Measurements from ENCODE around the gene TBC1D8B.
A peak's percentile ranks its signal among the peaks of the same experiment; 100 is the strongest.
"Not testable (repeated sequence)": the region's sequence is repeated elsewhere in the genome, so short reads cannot be mapped to it uniquely, and the experiment has no call there.

The TBC1D8B gene

DNA sequence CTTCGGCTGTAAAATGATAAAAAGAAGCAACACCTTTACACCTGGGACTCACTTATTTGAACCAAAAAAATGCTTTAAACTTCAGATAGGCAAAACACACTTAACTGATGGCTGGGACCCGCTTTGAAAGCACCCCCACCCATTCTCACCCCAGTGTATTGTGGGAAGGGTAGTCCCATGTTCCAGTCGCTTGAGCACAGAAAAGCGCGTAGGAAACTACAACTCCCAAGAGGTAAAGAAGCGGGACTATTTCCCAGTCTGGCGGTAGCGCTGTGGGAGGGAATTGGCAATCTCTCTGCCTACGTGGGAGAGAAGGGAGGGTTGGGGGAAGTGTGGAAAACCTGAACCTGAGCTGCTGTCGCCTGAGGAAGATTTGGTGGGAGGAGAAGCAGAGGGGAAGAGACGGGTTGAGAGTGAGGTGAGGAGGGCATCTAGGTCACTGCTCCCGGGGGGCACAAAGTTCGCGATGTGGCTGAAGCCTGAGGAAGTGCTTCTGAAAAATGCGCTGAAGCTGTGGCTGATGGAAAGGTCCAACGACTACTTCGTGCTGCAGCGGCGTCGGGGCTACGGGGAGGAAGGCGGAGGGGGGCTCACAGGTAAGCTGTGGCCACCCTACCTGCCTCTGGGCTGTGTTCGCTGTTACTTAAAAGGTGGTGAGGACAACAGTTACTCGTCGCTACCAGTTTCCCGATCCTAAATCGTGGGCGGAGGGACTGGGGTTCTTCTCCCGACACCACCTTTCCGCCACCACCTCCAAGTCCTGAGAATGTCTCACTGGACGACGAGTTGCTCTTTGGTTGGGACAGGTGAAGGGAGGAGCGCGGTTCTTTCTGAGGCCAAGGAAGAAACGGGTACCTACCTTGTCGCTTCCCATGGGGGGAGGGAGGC lies at the start of gene TBC1D8B:
Gene TBC1D8B (plus strand): TSS at position 286 of the 888 bp plus-strand sequence. CDS start 181 bp downstream, at position 467.
- no peak for DNase-seq (ENCODE audit: low read depth in 2 of 2)

DNA sequence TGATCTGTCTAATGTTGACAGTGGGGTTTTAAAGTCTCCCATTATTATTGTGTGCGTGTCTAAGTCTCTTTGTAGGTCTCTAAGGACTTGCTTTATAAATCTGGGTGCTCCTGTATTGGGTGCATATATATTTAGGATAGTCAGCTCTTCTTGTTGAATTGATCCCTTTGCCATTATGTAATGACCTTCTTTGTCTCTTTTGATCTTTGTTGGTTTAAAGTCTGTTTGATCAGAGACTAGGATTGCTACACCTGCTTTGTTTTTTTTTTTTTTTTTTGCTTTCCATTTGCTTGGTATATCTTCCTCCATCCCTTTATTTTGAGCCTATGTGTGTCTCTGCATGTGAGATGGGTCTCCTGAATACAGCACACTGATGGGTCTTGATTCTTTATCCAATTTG lies 33.2 kb upstream of the TBC1D8B start:
- not testable (repeated sequence) for DNase-seq (ENCODE audit: low read depth in 2 of 2)

DNA sequence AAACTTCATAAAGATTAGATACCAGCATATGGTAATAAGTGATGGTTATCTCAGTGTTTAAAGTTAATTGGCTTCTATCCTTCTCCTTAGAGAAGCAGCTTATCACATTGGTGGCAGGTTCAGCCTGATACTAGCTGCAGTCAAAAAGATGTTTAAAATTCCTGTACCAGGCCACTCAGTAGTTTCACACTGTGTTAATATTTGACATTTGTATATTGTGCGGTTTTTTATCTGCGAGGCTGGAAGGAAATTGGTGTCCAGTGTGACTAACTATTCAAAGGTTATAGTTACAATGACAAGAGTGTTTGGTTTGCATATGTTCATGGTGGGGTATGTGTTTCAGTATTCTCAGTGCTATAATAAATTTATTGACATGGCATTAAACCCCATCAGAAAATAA lies 27.5 kb upstream of the TBC1D8B start:
- no peak for DNase-seq (ENCODE audit: low read depth in 2 of 2)

DNA sequence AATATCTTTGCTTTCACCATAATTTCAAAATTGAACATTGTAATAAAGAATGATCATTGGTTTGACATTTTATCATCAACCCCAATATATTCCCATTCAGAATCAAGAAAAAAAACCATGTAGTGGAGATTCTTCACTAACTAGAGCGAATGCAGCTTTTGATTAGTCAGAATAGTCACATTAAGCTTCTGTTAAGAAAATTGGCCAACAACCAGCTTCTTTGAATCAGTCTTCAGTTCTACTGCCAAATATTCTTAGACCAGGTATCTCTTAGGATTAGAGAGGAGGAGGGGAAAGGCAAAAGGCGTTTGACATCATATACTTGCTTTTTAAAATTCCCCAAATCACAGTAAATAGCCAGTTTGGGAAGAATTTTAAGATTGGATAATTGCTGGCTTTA lies 22.2 kb upstream of the TBC1D8B start:
- DNase-seq (ENCODE audit: low read depth in 2 of 2) = no peak

DNA sequence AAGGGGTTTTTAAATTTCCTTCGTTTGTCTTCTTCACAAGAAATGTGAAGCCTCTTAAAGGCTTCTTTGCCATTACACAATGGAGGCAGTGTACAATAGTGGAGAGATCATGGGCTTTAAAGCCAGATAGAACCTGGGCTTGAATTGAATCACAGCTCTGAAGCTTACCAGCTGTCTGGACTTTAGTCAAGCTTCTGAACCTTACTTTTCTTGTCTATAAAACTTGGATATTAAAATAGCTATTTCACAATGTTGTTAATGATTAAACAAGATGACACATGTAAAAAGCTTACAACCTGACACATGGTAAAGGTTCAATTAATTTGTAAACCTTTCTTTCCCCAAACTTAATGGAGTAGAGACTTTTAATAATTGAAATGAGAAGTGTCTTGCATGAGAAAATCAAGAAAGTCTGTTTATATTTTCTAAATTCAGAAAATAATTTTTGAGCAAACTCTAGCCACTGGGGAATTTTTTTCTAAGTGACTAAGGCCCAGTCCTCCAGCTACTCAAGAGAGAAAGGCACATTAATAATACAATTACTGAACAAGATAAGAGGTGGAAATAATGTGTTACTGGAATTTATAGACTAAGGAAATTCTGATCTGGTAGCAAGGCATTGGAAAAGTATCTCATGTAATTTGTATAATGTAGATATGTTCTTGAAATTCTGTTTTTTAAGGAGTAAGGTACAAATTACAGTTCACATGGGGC lies 21.7 kb upstream of the TBC1D8B start:
- DNase-seq (ENCODE audit: low read depth in 2 of 2) = no peak

DNA sequence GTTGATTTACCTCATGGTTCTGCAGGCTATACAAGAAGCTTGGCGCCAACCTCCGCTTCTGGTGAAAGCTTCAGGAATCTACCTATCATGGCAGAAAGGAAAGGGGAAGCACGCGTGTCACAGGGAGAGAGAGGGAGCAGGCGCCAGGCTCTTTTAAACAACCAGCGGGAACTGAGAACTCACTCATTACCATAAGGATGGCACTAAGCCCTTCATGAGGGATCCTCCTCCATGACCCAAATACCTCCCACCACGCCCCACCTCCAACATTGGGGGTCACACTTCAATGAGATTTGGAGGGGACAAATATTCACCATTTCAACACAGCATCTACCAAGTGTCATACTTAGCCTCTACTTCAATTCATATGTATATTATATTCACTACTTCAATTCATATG lies 18.8 kb upstream of the TBC1D8B start:
- DNase-seq (ENCODE audit: low read depth in 2 of 2) = no peak

DNA sequence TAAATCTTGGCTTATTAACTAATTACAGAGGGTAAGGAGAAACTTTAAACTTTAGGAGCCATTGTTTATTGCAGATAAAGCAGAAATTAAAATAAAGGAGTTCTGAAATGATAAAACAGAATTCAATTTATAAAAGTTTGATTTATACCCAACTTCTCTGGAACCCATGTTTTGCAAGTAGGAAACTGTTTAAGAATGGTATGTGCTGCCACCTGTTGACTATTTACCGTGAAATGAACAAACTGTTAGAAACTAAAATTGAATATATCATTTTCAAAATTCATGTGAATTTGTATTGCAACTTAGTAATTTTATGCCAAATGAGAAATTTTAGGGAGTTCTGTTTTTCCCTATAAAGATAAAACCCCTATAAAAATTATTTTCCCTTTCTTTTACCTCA lies 11.0 kb upstream of the TBC1D8B start:
- no peak for DNase-seq (ENCODE audit: low read depth in 2 of 2)

DNA sequence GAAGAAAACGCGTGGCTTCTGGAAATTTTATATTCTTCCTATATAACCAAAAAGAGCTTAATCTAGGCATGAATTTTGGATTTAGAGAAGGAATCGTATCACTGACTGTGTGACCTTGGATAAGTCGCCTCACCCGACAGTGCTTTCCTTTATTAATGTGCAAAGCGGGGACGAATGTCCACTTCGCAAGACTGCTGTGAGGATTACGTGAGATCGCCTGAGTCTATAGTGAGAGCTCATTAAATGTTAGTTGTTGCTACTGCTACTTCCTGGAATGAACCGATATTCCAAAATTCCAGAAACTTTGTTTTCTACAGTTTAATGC lies 448 bp upstream of the TBC1D8B start:
- DNase-seq (ENCODE audit: low read depth in 2 of 2) = no peak

DNA sequence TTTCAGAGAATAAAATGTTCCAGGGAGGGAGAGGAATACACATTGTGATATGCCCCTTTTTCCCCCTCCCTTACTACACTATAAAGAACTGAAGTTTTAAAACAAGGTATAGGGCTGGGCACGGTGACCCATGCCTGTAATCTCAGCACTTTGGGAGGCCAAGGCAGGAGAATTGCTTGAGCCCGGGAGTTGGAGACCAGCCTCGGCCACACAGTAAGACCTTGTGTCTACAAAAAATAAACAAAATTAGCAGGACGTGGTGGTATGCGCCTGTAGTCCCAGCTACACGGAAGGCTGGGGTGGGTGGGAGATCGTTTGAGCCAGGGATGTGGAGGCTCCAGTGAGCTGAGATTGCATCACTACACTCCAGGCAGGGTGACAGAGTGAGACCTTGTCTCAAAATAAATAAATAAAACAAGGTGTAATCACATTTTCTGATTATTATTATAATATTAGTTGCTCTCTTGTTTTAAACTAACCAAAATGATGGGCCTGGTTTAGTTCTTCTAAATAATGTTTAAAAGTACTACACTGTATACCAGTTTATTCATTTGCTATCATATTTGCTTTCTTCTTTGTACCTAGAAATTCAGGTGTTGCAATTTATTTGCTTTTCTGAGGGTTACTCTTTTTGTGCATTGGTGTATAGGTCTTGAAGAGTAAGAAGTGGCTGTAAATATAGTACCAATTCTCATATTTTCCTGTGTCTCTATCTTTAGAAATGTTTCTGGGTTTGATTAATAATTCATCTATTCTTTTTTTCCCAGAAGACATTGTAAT lies 8.8 kb downstream of the TBC1D8B start:
- no peak for DNase-seq (ENCODE audit: low read depth in 2 of 2)

DNA sequence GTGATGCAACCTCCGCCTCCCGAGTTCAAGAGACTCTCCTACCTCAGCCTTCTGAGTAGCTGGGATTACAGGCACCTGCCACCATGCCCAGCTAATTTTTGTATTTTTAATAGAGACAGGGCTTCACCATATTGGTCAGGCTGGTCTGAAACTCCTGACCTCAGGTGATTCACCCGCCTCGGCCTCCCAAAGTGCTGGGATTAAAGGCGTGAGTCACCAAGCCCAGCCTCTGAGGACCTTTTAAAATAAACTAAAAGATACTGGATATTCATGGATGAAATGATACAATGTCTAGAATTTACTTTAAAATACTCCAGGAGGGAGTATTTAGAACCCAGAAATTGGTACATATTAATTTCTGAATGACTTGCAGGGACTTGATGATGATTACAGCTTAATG lies 10.5 kb downstream of the TBC1D8B start:
- DNase-seq (ENCODE audit: low read depth in 2 of 2) = not testable (repeated sequence)

DNA sequence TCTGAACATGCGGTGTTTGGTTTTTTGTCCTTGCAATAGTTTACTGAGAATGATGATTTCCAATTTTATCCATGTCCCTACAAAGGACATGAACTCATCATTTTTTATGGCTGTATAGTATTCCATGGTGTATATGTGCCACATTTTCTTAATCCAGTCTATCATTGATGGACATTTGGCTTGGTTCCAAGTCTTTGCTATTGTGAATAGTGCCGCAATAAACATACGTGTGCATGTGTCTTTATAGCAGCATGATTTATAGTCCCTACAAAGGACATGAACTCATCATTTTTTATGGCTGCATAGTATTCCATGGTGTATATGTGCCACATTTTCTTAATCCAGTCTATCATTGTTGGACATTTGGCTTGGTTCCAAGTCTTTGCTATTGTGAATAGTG lies 11.6 kb downstream of the TBC1D8B start:
- DNase-seq (ENCODE audit: low read depth in 2 of 2) = not testable (repeated sequence)

DNA sequence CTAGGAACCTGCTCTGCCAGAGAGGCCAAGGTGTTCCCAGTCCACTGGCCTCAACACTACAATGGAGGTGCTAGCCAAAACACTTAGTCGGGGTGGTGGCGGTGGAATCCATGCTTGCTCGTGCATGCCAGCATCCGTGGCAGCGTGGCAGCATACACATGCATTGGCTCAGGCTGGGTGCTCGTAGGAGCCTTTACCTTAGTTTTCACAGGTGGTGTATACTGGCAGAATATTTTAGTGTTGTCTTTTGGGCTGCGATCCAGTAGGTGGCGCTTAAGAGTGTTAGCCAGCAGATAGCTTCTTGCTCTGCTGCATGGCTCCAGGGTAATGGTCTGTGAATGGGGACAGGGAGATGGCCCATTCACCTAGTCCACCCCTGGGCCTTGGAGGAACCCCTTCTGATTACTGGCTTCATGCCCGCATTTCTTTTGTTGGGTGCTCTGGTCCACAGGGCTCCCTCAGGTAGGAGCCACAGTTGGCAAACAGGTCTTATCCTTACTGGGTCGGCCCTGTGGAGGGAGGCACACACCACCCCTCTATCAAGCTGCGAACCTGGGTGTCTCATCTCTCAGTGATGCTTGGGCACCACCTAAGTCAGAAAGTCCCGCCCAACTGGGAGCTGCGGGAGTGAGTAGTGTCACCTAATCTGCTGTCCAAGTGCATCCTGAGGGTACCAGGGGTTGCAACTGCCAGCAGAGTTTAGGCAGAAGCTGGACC lies 60.7 kb downstream of the TBC1D8B start:
- peak in 1 of 2 donors; percentile 5 for DNase-seq (ENCODE audit: low read depth in 2 of 2)

DNA sequence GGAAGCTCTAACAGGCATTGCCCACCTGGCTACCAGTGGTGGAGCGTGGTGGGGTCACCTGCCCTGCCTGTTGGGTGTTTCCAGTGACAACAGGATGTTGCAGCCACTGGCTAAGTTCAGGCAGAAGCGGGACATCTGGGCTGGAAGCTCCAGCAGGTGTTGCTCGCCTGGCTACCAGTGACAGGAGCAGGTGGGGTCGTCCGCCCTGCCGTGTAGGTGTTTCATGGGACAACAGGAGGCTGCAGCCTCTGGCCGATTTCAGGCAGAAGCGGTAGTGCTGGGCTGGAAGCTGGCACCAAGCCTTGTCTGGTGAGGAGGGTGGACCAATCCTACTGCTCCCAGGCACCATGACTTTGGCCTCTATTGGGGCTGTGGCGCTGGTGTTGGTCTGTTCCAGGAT lies 61.2 kb downstream of the TBC1D8B start:
- DNase-seq (ENCODE audit: low read depth in 2 of 2) = no peak

DNA sequence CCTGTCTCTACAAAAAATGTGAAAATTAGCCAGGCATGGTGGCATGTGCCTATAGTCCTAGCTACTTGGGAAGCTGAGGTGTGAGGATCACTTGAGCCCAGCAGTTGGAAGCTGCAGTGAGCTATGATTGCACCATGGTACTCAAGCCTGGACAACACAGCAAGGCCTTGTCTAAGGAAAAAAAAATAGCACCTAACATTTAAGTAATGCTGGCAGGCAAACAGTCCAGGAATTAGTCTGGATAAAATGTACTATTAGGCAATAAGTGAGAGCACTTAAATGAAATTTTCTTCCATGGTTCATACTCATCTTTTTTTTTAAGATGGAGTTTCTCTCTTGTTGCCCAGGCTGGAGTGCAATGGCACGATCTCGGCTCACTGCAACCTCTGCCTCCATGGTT lies 70.3 kb downstream of the TBC1D8B start:
- not testable (repeated sequence) for DNase-seq (ENCODE audit: low read depth in 2 of 2)

DNA sequence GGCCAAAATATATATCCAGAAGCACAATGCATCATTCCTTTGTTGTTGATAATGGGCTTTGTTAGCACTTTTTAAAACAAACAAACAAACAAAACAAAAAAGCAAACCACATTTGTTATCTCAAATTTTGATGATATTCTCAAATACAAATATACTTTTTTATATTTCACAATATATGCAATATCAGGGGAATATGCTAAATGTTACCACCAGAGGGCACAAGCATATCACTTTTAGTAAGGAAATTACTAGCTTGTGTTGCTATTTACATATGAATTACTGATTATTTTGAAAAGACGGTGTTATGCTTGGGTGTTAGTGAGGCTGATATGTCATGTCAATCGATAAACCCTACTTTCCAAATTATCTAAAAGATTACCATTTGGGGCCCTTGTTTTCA lies 71.6 kb downstream of the TBC1D8B start:
- DNase-seq (ENCODE audit: low read depth in 2 of 2) = no peak

DNA sequence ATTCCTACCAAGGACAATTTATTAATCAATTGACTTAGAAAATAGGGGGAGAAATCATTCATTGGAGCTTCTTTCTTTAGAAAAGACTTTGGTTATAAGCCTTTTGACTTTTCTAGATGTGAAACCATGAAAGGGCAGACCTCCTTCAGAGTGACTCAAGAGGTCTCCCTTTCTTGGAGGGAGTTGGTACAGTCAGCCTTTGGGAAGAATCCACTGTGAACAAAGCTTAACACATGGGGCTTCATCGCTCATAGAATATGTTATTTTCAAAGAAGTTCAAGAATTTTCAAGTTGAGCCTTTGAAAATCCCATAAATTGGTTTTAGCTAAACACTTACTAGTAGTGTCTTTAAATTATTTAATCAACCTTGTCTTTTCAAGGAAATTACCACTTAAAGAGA lies 72.7 kb downstream of the TBC1D8B start:
- DNase-seq (ENCODE audit: low read depth in 2 of 2) = no peak

DNA sequence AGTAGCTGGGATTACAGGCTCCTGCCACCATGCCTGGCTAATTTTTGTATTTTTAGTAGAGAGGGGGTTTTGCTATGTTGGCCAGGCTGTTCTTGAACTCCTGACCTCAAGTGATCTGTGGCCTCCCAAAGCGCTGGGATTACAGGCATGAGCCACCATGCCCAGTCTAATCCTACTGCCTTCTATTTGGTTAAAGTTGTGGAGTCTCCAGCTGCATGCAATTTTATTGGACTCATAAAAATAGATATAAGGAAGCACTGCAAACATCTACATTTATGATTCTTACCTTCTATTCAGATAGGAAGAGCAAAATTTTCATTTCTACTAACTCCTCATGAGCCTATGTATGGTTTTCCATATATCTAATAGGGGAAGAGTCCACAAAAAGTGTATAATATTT lies 87.0 kb downstream of the TBC1D8B start:
- DNase-seq (ENCODE audit: low read depth in 2 of 2) = no peak

DNA sequence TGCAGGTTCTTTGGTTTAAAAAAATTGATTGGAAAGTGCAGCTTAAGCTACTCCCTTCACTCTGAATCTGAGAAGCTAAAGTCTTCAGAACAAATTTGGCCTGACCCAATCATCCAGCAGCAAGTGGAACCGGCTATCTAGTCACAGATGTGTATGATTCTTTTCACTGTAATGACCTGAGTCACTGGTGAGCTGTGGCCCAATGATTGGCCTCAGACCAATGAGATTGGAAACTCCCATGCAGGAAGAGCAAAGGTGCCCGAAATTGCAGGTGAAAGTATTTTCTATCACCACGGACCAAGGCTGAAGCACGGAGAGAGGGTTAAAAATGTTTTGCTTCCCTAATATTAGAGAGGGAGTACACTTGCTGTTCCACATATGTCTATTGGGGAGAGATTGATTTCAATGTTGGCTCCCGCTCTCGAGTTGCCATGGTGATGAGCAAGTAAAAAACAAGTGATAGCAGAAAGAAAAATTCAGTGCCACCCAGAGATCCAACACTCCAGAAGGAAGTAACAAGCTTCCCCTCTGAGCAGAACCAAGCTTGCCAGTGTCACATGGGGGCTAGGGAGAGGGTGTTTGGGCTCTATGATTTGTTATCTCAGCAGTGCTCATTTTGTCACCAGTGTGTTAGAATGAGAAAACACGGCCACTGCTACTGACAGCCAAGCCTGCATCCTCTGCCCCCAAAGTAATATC lies 89.4 kb downstream of the TBC1D8B start:
- no peak for DNase-seq (ENCODE audit: low read depth in 2 of 2)

DNA sequence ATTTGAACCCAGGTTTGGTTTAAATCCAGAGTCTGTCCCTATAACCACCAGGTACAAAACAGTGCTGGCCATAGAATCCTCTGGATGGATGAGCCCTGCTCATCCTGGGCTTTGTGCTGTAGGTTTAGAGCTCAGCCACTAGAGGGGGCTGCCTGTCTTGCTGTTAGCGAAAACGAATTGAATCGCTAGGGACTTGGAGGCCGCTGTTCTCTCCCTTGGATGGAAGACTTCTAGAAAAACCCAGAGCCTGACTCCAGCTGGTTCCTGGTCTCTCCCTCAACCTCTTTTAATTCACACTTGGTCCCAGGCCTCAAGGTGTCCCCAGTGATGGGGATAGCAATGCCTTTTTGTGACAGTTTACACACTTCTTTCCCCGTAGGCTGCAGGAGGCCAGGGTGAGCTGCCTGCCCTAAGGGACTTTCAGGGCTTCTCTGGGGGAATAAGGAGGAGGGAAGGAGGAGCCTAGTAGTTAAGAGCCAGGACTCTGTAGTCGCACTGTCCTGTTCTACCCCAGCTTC lies 92.0 kb downstream of the TBC1D8B start:
- peak; percentile 5 to 27 for DNase-seq (ENCODE audit: low read depth in 2 of 2)

DNA sequence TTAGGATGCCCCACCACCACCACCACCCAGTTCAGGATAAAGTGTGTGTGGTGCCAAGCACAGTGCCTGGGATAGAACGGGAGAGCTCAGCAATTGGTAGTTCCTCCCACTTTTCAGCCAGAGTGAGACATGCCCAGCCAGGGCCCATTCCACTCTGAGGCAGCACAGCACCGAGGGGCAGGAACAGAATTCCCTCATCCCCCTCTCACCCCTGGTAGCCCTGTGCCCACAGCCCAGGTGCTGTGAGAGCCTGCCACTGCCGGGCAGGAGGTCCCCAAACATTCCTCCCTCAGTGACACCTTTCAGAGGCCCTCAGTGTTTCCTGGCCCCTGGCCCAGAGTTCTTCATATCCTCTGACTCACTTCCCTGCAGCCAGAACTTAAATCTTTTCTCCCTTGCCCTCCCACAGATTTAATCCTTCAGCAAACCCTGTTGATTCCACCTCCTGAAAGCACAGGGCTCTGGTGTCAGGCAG lies 92.5 kb downstream of the TBC1D8B start:
- no peak for DNase-seq (ENCODE audit: low read depth in 2 of 2)

DNA sequence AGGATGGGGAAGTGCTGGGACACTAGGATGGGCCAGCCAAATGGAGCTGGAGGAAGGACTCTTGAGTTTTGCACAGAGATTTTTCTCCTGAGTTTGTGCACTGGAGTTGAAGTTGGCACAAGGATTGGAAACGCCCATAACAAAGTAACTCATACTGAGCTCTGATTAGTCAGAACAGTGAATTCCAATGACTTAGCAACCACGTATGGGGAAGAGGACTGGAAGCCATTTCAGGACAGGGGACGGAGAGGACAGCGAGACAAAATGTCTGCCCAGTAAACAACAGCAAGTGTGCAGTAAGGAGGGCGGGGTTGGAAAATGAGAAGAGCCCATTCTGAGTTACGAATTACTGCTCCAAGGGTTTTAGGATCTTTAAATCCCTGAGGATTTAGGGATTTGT lies 94.8 kb downstream of the TBC1D8B start:
- no peak for DNase-seq (ENCODE audit: low read depth in 2 of 2)

Data from stimulated activated CD4-positive, alpha-beta T cell treated with anti-CD3 and anti-CD28 coated beads, Interleukin-4, amount 100 ng/mL, for 48 hours (primary cell).